Activated CD8-positive, alpha-beta memory T cell treated with anti-CD3 and anti-CD28 coated beads for 48 hours (primary cell): ENCODE results near the gene ZNF382.

Source experiments
- DNase-seq, 3 experiments: peaks; one replicate each; pipeline ENCODE4 v3.0.0-alpha.2; 2020; ENCODE audit warnings: low read depth in 2 of 3, low spot score in 2 of 3

Gene ZNF382

GRCh38 chr19:36674201-36674600 is 69.1 kb downstream of the ZNF382 start:
- DNase-seq, result no peak

GRCh38 chr19:36679455-36679854 is 74.3 kb downstream of the ZNF382 start:
- DNase-seq, result no peak
